BE2C (cell line): ENCODE data around the gene DMPK.

Source experiments
- DNase-seq: peaks from one replicate; pipeline ENCODE4 v3.0.0-alpha.2; 2020
- H3K27me3 ChIP-seq: fragments of 250-450 bp; sonication (Bioruptor Pico); 2 replicates; pipeline ENCODE4 v1.5.1; 2020; ENCODE audit warnings: mild to moderate bottlenecking
- H3K36me3 ChIP-seq: fragments of 250-450 bp; sonication (Bioruptor Pico); 2 replicates; pipeline ENCODE4 v1.5.1; 2020; ENCODE audit warnings: mild to moderate bottlenecking
- H3K4me1 ChIP-seq: fragments of 250-450 bp; sonication (Bioruptor Pico); 2 replicates; pipeline ENCODE4 v1.5.1; 2020
- H3K4me3 ChIP-seq: 2 replicates; pipeline ENCODE4 v1.5.1; 2011; ENCODE audit warnings: low read depth, low read length
- H3K9me3 ChIP-seq: fragments of 250-450 bp; sonication (Bioruptor Pico); 2 replicates; pipeline ENCODE4 v1.5.1; 2020
- TF ChIP-seq, protein P1 (sequence below): IDR thresholded peaks from 2 replicates; pipeline ENCODE4 v1.5.1; 2012; ENCODE audit warnings: mild to moderate bottlenecking, low read depth, low read length

The DMPK gene

DNA sequence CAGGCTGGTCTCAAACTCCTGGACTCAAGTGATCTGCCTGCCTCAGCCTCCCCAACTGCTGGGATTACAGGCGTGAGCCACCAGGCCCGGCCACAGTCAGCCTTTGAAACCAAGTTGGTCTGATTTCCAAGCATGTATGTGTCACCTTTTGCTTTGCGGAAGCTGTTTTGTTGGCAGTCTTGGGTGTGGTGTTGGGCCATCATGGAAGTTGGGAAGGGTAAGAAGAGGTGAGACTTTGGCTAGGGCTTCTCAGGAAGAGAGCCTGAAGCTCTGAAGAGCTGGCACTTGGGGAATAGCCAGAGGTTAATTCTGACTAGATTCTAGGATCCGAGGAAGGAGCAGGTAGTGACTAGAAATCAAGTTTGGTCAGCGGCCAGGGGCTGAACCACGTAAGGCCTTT is 30.0 kb upstream of the DMPK start:
- H3K9me3 ChIP-seq, result no peaks in the 10 kb centered on the region
- DNase-seq, result no peak
- no peaks in the 10 kb centered on the region; the same call in 1 of the 2 replicates for H3K4me1 ChIP-seq
- TF ChIP-seq, protein P1, sequence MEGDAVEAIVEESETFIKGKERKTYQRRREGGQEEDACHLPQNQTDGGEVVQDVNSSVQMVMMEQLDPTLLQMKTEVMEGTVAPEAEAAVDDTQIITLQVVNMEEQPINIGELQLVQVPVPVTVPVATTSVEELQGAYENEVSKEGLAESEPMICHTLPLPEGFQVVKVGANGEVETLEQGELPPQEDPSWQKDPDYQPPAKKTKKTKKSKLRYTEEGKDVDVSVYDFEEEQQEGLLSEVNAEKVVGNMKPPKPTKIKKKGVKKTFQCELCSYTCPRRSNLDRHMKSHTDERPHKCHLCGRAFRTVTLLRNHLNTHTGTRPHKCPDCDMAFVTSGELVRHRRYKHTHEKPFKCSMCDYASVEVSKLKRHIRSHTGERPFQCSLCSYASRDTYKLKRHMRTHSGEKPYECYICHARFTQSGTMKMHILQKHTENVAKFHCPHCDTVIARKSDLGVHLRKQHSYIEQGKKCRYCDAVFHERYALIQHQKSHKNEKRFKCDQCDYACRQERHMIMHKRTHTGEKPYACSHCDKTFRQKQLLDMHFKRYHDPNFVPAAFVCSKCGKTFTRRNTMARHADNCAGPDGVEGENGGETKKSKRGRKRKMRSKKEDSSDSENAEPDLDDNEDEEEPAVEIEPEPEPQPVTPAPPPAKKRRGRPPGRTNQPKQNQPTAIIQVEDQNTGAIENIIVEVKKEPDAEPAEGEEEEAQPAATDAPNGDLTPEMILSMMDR, result no peak
- no peak overlapping the region for H3K4me3 ChIP-seq
- H3K36me3 ChIP-seq, result no peaks in the 10 kb centered on the region
- H3K27me3 ChIP-seq, result no peaks in the 10 kb centered on the region

DNA sequence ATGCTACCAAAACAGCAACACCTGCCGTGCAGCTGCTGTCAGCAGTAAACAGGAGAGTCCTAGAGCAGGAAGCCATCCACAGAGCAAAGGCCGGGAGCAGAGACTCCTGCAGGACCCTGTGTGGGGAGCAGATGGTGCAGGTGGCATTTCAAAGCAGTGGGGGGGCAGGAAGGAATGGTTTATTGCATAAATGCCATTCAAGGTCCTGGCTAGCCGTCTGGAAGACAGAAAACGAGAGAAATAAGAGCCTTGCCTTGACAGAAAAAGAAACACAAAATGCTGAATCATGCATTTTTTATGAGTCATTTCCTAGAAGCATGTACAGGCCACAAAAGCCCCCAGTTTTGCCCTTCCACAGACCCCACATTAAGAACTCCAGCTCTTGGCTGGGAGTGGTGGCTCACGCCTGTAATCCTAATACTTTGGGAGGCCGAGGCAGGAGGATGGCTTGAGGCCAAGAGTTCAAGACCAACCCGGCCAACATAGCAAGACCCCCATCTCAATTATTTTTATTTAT is 27.4 kb upstream of the DMPK start:
- Histone ChIP-seq H3K27me3 (no peaks in the 10 kb centered on the region), H3K9me3 (no peaks in the 10 kb centered on the region), H3K4me3 (no peak overlapping the region), H3K36me3 (no peaks in the 10 kb centered on the region), H3K4me1 (no peaks in the 10 kb centered on the region; the same call in 1 of the 2 replicates)
- TF ChIP-seq, protein P1, result no peak
- DNase-seq, result no peak

DNA sequence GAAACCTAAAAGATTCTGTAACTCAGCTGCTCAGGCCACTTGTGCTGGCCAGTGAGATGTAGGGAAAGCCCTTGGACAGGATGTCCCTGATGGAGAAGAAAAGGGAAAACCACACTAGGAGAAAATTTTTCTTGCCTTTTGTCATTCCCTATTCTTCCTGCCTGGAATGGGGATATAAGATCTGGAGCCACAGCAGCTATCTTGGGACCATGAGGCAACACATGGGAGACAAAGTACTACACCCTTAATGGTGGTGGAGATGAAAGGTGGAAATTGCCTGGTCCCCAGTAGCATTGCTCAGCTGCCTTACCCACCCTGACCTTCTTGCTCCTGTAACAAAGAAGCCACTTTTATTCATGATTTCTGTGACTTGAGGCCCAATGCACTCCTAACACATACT is 23.4 kb upstream of the DMPK start:
- Histone ChIP-seq H3K27me3 (no peaks in the 10 kb centered on the region), H3K4me3 (no peak overlapping the region), H3K9me3 (no peaks in the 10 kb centered on the region), H3K36me3 (no peaks in the 10 kb centered on the region), H3K4me1 (no peaks in the 10 kb centered on the region; the same call in 1 of the 2 replicates)
- TF ChIP-seq, protein P1, result no peak
- no peak for DNase-seq

DNA sequence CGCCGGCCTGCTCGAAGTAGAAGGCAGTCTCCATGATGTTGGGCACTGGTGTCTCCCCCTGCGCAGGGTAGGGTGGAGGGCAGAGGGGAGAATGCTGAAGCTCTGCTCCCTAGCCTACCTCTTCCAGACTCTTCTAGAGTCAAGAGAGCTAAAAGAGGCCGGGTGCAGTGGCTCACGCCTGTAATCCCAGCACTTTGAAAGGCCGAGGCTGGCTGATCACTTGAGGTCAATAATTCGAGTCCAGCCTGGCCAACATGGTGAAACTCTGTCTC is 22.6 kb upstream of the DMPK start:
- no peak for DNase-seq
- Histone ChIP-seq H3K36me3 (no peaks in the 10 kb centered on the region), H3K9me3 (no peaks in the 10 kb centered on the region), H3K4me3 (no peak overlapping the region), H3K4me1 (no peaks in the 10 kb centered on the region; the same call in 1 of the 2 replicates), H3K27me3 (no peaks in the 10 kb centered on the region)
- TF ChIP-seq, protein P1, result no peak

DNA sequence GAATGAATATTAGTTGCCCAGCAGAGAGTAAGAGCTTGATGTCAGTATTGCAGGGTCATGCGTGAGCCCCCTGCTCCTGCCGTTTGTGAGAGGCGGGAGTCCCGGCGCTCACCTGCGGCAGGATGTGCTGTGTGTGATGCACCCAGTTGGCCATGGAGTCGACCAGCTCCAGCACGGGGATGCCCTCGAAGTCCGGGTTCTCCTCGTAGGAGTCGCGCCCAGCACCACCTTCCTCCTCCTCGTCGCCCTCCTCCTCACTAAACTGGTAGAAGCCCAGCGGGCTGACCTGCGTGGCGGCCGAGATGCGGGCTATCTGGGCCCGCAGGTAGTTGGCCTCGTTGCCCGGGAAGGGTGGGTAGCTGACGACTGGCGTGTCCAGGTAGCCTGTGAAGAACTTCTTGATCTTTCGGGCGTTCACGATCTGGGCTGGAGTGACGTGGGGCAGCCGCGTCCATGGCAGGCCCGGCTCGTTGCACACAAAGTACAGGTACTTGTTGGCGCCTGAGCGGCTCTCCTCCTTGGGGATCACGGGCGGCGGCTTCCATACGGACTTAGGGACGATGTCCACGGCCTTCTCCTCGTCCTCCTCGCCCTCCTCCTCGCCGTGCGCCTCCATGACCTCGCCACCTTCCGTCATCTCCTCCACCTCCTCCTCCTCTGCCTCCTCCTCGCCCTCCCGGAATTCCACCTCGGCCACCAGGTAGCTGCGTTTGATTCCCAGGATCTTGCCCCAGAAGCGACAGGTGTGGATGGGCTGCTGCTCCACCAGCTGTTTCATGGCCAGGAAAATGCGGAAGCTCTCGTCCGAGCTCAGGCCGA is 22.1 kb upstream of the DMPK start:
- no peaks in the 10 kb centered on the region for H3K36me3 ChIP-seq
- no peaks in the 10 kb centered on the region for H3K27me3 ChIP-seq
- H3K4me1 ChIP-seq, result no peaks in the 10 kb centered on the region
- no peak overlapping the region for H3K4me3 ChIP-seq
- H3K9me3 ChIP-seq, result no peaks in the 10 kb centered on the region
- no peak for DNase-seq
- TF ChIP-seq, protein P1, result no peak

DNA sequence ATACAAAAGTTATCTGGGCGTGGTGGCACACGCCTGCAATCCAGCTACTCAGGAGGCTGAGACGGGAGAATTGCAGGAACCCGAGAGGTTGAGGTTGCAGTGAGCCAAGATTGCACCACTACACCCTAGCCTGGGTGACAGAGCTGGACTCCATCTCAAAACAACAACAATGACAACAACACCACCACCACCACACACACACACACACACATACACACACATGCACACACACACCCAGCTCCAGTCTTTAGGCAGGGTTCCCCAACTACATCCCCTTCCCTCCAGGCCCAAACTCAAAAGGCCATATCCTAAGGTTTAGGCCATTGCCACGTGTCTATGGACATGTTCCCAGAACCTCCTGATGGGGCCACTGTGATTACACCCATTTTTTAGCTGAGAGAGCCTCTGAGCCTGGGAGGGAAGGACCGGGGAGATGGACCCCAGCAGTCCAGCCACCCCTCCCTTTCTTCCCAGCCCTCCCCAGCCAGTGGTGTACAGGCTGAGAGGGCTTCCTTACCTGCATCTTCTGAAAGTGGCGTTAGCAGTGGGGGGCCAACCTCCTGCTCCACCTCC is 19.4 kb upstream of the DMPK start:
- TF ChIP-seq, protein P1, result no peak
- no peak for DNase-seq
- H3K36me3 ChIP-seq, result no peaks in the 10 kb centered on the region
- H3K4me1 ChIP-seq, result no peaks in the 10 kb centered on the region
- H3K9me3 ChIP-seq, result no peaks in the 10 kb centered on the region
- H3K4me3 ChIP-seq, result no peak overlapping the region
- H3K27me3 ChIP-seq, result no peaks in the 10 kb centered on the region
